Spleen (tissue), 7 donors: ENCODE measurements around the gene BLZF1.

Experiments
- CTCF ChIP-seq, 11 experiments: fragments of 200-600 bp in 7 of 11; fragments of 450-650 bp in 4 of 11; sonication (generic) in 4 of 11; IDR thresholded peaks in 8 of 11; conservative IDR thresholded peaks in 3 of 11; 1 replicate in 7 of 11; 2 replicates in 4 of 11; pipeline versions ENCODE4 v1.4.0 to v1.8.0; 2016 to 2021; ENCODE audit warnings: antibody characterized with exemption in 11 of 11, inconsistent platforms in 4 of 11, mild to moderate bottlenecking in 1 of 11
- POLR2A ChIP-seq, 3 donors: fragments of 450-650 bp; IDR thresholded peaks; one replicate each; pipeline ENCODE4 v1.5.1; 2017; ENCODE audit warnings: antibody characterized with exemption in 3 of 3, mild to moderate bottlenecking in 1 of 3
- donor health status: DM: no; HTN: no; CAD: no; lungs with moderate emphysema.
- donor health status: DM: no; HTN: no; CAD: no.
- donor health status: DM: no; HTN: no; CAD: no.

- TF ChIP-seq CTCF (IDR thresholded peaks at IDR 0.05 in 8 of 11, conservative IDR thresholded peaks at IDR 0.05 in 3 of 11), result no peak
- no peak for TF ChIP-seq POLR2A (IDR thresholded peaks at IDR 0.05)
Observed at GRCh38 chr1:169371404-169371803, 3.4 kb downstream of the BLZF1 start.
